NT2/D1 (cell line): ENCODE measurements around the gene ATP6AP2.

ENCODE experiments used
- DNase-seq: peaks from one replicate; pipeline ENCODE4 v3.0.0-alpha.2; 2011; ENCODE audit warnings: low read depth, low spot score
- H3K27me3 ChIP-seq: 2 replicates; pipeline ENCODE4 v1.6.0; 2011; ENCODE audit warnings: mild to moderate bottlenecking; ENCODE audit not compliant: insufficient read length, insufficient read depth
- H3K36me3 ChIP-seq: 2 replicates; pipeline ENCODE4 v1.6.1; 2011; ENCODE audit warnings: mild to moderate bottlenecking, low read length, mixed read lengths; ENCODE audit not compliant: insufficient read depth, insufficient read length
- H3K4me1 ChIP-seq: 2 replicates; pipeline ENCODE4 v1.5.1; 2011; ENCODE audit not compliant: insufficient read depth, insufficient read length
- H3K4me3 ChIP-seq: 2 replicates; pipeline ENCODE4 v1.5.1; 2011; ENCODE audit warnings: low read depth; ENCODE audit not compliant: insufficient read length
- H3K9ac ChIP-seq: 2 replicates; pipeline ENCODE4 v1.6.0; 2011; ENCODE audit warnings: low read depth; ENCODE audit not compliant: insufficient read length
- H3K9me3 ChIP-seq: 2 replicates; pipeline ENCODE4 v1.5.1; 2011; ENCODE audit warnings: mild to moderate bottlenecking, low read length; ENCODE audit not compliant: insufficient read depth
- SUZ12 ChIP-seq: IDR thresholded peaks from 2 replicates; pipeline ENCODE4 v1.6.1; 2011; ENCODE audit not compliant: insufficient read length, insufficient read depth; ENCODE audit errors: extremely low read depth
- YY1 ChIP-seq: IDR thresholded peaks from 2 replicates; pipeline ENCODE4 v1.6.1; 2011; ENCODE audit not compliant: insufficient read length, insufficient read depth
- ZNF274 ChIP-seq: IDR thresholded peaks from 2 replicates; pipeline ENCODE4 v1.6.1; 2011; ENCODE audit warnings: mild to moderate bottlenecking, low read depth, low read length

The ATP6AP2 gene

DNA sequence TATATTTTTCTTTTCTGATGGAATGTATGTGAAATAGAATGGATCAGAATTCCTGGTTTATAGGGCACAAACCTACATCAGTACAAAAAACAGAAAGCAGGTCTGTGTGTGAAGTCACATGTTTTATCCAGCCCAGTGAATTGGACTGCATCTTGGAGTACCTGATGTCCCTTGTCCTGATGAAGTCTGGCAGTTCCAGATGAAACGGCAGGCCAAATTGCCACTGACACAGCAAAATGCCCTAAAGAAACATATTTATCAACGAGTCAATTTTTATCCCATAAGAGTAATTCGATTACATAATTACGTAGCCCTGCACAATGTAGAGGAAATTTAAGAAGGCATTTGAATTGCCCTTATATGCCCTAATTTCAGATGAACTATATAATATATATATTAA, 37.8 kb upstream of the ATP6AP2 start:
- H3K27me3 ChIP-seq = no peaks in the 10 kb centered on the region
- H3K4me1 ChIP-seq = peaks cover 4% of the 10 kb centered on the region
- no peaks in the 10 kb centered on the region for H3K36me3 ChIP-seq
- no peaks in the 10 kb centered on the region for H3K9me3 ChIP-seq
- H3K4me3 ChIP-seq = no peak overlapping the region
- DNase-seq = no peak
- TF ChIP-seq YY1 = no peak
- TF ChIP-seq SUZ12 = no peak
- TF ChIP-seq ZNF274 = no peak
- H3K9ac ChIP-seq = no peak overlapping the region

DNA sequence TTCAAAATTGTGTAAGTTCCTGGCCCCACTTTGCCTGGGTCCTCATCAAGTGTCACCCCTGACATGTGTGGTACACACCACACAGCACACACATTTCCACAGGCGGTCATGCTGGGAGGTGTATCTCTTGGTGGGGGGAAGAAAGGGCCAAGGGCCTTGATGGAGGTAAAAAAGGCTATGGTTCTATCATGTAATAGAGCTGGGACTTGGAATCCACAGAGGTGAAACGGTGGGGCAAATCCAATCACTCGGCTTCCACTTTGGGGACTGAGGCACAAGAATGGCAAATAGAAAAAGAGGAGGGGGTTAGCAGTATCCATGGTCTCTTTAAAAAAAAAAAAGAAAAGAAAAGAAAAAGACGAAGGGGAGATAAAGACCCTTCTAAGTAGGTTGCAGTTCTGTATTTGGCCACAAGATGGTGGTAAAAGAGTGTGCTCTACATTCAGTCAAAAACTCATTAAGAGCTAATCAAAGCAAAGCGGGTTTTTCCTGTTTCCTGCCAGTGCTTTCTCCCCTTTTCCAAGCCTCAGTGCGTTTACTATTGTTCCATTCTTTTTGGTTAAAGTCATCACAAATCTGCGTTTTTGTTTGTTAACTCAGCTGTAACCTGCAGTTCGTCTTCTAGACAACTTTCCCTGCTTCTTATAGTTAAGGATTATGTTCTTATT, 37.0 kb upstream of the ATP6AP2 start:
- Histone ChIP-seq H3K36me3 (no peaks in the 10 kb centered on the region), H3K9ac (peak overlapping the region; percentile 9), H3K4me3 (no peak overlapping the region), H3K27me3 (no peaks in the 10 kb centered on the region), H3K9me3 (no peaks in the 10 kb centered on the region), H3K4me1 (peaks cover 4% of the 10 kb centered on the region)
- no peak for TF ChIP-seq YY1
- TF ChIP-seq SUZ12 = no peak
- no peak for TF ChIP-seq ZNF274
- DNase-seq = peak; percentile 59

DNA sequence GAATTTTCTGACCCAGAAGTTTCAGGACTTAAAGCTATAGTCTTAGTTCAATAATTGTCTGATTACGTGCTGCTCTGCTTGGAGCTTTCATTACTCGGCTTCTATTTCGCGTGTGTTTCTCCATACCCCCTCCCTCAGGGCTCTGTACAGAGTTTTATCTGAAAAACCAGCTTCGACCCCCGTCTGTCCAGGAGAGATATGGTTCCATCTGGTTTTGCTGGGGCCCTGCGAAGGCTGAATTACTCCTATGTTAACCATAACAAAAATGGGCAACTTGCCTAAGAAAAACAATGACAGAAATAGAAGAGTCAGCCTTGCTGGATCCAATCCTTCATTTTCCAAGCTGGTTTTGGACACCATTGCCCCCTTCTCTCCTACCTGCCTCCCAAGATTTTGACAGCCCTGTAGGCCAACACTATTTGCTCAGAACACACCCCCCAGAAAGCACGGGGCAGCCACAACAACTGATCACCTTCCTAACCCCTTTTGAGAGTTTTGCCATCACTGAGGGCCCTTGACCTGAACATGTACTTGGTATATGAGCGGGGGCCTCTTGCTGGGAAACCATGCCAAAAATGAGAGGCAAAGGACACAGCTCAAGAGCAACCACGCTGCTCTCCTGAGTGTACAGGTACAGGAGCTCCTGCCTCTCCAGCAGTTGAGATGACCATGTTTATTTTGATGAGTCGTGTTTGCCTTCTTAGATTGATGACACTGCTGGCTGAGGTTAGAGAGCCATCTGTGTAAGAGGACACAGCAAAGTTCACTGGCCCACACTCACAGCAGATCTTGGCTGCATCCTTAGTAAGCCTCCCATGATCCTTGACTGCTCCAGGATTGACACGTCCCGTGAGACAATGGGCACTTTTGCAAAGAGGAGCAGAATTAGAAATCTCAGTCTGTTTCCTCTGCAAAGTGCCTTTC, 36.2 kb upstream of the ATP6AP2 start:
- Histone ChIP-seq H3K36me3 (no peaks in the 10 kb centered on the region), H3K9ac (no peak overlapping the region), H3K27me3 (no peaks in the 10 kb centered on the region), H3K4me1 (no peaks in the 10 kb centered on the region), H3K9me3 (no peaks in the 10 kb centered on the region), H3K4me3 (no peak overlapping the region)
- no peak for DNase-seq
- no peak for TF ChIP-seq ZNF274
- no peak for TF ChIP-seq SUZ12
- TF ChIP-seq YY1 = no peak

DNA sequence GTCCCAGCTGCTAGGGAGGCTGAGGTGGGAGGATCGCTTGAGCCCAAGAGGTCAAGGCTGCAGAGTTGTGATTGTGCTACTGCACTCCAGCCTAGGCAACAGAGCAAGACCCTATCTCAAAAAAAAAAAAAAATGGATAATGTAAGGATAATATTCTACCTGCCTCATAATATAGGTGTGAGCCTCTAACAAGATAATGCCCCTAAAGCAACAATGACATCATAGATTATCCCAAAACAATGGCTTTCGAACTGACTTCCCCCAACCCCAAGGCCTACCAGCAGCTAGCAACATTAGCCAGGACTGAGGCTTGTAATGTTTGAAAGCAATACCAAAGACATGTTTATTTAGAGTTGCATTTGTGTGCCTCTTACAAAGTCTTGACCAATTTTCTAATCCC, 33.9 kb upstream of the ATP6AP2 start:
- TF ChIP-seq SUZ12 = no peak
- no peak for TF ChIP-seq ZNF274
- TF ChIP-seq YY1 = no peak
- no peaks in the 10 kb centered on the region for H3K27me3 ChIP-seq
- no peak for DNase-seq
- H3K4me1 ChIP-seq = no peaks in the 10 kb centered on the region
- no peak overlapping the region for H3K4me3 ChIP-seq
- no peak overlapping the region for H3K9ac ChIP-seq
- no peaks in the 10 kb centered on the region for H3K36me3 ChIP-seq
- no peaks in the 10 kb centered on the region for H3K9me3 ChIP-seq

GRCh38 chrX:40550066-40550465, 30.7 kb upstream of the ATP6AP2 start:
- Histone ChIP-seq H3K27me3 (no peaks in the 10 kb centered on the region), H3K9ac (no peak overlapping the region), H3K36me3 (no peaks in the 10 kb centered on the region), H3K4me3 (no peak overlapping the region), H3K4me1 (no peaks in the 10 kb centered on the region), H3K9me3 (no peaks in the 10 kb centered on the region)
- no peak for DNase-seq
- no peak for TF ChIP-seq SUZ12
- no peak for TF ChIP-seq ZNF274
- TF ChIP-seq YY1 = no peak

DNA sequence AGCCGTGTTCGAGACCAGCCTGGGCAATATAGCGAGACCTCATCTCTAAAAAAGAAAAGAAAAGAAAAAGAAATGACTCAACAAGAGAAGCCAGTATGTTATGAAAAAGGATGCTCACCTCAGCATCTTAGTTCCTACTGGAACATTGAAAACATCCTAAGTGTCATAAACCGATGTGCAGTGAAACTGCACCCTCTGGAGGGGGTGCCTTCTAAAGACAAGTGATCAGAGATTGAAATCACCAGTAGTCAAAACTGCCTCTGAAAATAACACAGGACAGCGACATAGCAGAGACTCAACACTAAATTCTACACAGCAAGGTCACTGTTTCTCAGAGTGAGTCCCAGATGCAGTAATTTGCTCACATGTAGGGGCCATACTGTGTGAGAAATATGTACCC, 28.0 kb upstream of the ATP6AP2 start:
- DNase-seq = no peak
- H3K27me3 ChIP-seq = no peaks in the 10 kb centered on the region
- H3K4me1 ChIP-seq = no peaks in the 10 kb centered on the region
- no peaks in the 10 kb centered on the region for H3K36me3 ChIP-seq
- no peak overlapping the region for H3K9ac ChIP-seq
- H3K9me3 ChIP-seq = no peaks in the 10 kb centered on the region
- no peak overlapping the region for H3K4me3 ChIP-seq
- no peak for TF ChIP-seq YY1
- no peak for TF ChIP-seq SUZ12
- TF ChIP-seq ZNF274 = no peak

GRCh38 chrX:40558590-40558989, 22.2 kb upstream of the ATP6AP2 start:
- Histone ChIP-seq H3K4me1 (no peaks in the 10 kb centered on the region), H3K9ac (no peak overlapping the region), H3K36me3 (no peaks in the 10 kb centered on the region), H3K9me3 (no peaks in the 10 kb centered on the region), H3K27me3 (no peaks in the 10 kb centered on the region), H3K4me3 (no peak overlapping the region)
- no peak for TF ChIP-seq SUZ12
- TF ChIP-seq YY1 = no peak
- TF ChIP-seq ZNF274 = no peak
- no peak for DNase-seq
